Uterus (tissue), 2 donors: ENCODE data around the gene GP2.
"Not testable (repeated sequence)": the region's sequence is repeated elsewhere in the genome, so short reads cannot be mapped to it uniquely, and the experiment has no call there.

ENCODE experiments used
- POLR2A ChIP-seq, 2 donors: fragments of 450-650 bp; IDR thresholded peaks; one replicate each; pipeline ENCODE4 v1.6.1; 2016; ENCODE audit warnings: antibody characterized with exemption in 2 of 2, mild to moderate bottlenecking in 1 of 2, moderate library complexity in 1 of 2
- TF ChIP-seq, protein P1 (sequence below), 4 experiments: fragments of 200-600 bp in 2 of 4; fragments of 450-650 bp in 2 of 4; sonication (generic) in 2 of 4; IDR thresholded peaks; one replicate each; pipeline ENCODE4 v1.5.1; 2016 to 2019; ENCODE audit warnings: antibody characterized with exemption in 4 of 4, mild to moderate bottlenecking in 2 of 4, moderate library complexity in 1 of 4

DNA sequence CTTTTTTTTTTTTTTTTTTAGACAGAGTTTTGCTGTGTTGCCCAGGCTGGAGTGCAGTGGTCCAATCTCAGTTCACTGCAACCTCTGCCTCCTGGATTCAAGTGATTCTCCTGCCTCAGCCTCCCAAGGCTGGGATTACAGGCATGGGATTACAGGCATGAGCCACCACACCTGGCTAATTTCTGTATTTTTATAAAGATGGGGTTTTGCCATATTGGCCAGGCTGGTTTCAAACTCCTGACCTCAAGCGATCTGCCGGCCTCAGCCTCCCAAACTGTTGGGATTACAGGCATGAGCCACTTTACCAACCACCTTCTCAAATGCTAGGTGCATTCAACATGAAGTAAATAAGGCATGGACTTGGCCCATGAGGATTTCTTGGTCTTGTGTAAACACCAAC lies 6.3 kb downstream of the GP2 start:
- TF ChIP-seq POLR2A (IDR thresholded peaks at IDR 0.05): not testable (repeated sequence)
- TF ChIP-seq, protein P1, sequence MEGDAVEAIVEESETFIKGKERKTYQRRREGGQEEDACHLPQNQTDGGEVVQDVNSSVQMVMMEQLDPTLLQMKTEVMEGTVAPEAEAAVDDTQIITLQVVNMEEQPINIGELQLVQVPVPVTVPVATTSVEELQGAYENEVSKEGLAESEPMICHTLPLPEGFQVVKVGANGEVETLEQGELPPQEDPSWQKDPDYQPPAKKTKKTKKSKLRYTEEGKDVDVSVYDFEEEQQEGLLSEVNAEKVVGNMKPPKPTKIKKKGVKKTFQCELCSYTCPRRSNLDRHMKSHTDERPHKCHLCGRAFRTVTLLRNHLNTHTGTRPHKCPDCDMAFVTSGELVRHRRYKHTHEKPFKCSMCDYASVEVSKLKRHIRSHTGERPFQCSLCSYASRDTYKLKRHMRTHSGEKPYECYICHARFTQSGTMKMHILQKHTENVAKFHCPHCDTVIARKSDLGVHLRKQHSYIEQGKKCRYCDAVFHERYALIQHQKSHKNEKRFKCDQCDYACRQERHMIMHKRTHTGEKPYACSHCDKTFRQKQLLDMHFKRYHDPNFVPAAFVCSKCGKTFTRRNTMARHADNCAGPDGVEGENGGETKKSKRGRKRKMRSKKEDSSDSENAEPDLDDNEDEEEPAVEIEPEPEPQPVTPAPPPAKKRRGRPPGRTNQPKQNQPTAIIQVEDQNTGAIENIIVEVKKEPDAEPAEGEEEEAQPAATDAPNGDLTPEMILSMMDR (IDR thresholded peaks at IDR 0.05): not testable (repeated sequence)
